ENCODE results near the gene APH1B. TPM values are rescaled to one million over a fixed set of nuclear protein-coding genes. Genes with fewer than 3 reads are reported as not detected.

Gene APH1B
- total RNA-seq, result 10 to 100 TPM; 27.2 to 51.5 (median 35.1) TPM
- polyA plus RNA-seq, result 10 to 100 TPM in 1 of 3 donors, 1 to 10 TPM in 2; 8.7 to 10.0 (median 9.0) TPM
- long read RNA-seq, donor 1, full-length matches to known transcripts, result 6 of 6 reads
- long read RNA-seq, donor 1, partial matches to known transcripts, result 0 of 6 reads
- long read RNA-seq, donor 1, other reads (novel, unspliced or antisense), result 0 of 6 reads
- long read RNA-seq, donor 2, full-length matches to known transcripts, result 10 of 10 reads
- long read RNA-seq, donor 2, partial matches to known transcripts, result 0 of 10 reads
- long read RNA-seq, donor 2, other reads (novel, unspliced or antisense), result 0 of 10 reads

DNA sequence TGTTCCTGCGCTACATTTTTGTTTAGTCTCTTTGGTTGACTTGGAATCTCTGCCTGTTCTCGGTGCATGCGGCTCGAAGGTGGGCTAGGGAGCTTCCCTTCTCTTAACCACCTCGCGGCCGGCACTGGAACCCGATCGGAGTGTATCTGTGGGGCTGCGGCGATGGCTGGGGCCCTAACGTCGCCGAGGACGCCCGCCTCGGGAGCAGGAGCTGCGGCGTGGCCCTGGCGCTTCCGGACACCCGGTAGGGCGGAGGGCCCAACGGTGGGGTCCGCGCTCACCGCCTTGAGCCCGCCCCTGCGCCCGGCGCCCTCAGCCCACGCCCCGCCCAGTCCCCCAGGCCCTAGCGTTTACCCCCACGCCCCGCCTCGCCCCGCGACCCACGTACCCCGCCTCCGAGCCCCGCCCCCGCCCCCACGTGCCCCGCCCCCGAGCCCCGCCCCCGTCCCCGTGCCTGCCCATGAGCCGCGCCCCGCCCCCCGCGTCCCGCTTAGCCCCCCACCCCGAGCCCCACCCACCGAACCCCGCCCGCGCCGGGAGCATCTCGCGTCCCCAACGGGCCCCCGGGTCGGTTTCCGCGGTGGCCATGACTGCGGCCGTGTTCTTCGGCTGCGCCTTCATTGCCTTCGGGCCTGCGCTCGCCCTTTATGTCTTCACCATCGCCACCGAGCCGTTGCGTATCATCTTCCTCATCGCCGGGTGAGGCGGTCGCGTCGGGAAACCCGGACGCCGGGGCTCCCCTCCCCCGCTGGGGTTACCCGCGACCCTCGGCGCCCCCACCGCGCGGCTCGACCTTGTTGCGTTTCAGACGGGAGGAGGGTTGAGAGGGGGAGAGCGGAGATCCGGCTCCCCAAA lies at the start of gene APH1B:
Gene APH1B, plus strand, starts transcription at position 568 of the 855 bp plus-strand sequence. Its CDS starts 19 bp downstream, at position 587.
- no peaks in the 10 kb centered on the region for H3K9me3 ChIP-seq
- peak within 1 kb of the TSS; percentile 77 to 96 (median 92) for H3K27ac ChIP-seq
- 0 to 1% (median 1%) methylated on average over 37 to 95 of the region's 102 CpGs for WGBS, 5 donors
- no peaks in the 10 kb centered on the region for H3K27me3 ChIP-seq (replicated peaks in 1 of 7)
- TF ChIP-seq, protein P1, sequence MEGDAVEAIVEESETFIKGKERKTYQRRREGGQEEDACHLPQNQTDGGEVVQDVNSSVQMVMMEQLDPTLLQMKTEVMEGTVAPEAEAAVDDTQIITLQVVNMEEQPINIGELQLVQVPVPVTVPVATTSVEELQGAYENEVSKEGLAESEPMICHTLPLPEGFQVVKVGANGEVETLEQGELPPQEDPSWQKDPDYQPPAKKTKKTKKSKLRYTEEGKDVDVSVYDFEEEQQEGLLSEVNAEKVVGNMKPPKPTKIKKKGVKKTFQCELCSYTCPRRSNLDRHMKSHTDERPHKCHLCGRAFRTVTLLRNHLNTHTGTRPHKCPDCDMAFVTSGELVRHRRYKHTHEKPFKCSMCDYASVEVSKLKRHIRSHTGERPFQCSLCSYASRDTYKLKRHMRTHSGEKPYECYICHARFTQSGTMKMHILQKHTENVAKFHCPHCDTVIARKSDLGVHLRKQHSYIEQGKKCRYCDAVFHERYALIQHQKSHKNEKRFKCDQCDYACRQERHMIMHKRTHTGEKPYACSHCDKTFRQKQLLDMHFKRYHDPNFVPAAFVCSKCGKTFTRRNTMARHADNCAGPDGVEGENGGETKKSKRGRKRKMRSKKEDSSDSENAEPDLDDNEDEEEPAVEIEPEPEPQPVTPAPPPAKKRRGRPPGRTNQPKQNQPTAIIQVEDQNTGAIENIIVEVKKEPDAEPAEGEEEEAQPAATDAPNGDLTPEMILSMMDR (IDR thresholded peaks at IDR 0.05 in 8 of 11, conservative IDR thresholded peaks at IDR 0.05 in 3 of 11), result peak in 1 of 11 experiments; percentile 12
- TF ChIP-seq POLR2AphosphoS5 (IDR thresholded peaks at IDR 0.05) (peak; percentile 74 to 88 (median 86)), POLR2A (IDR thresholded peaks at IDR 0.05) (peak in 1 of 3 donors; percentile 18)
- peak; percentile 96 for DNase-seq
- H3K4me3 ChIP-seq, result peak within 1 kb of the TSS; percentile 47 to 93 (median 79)
- peaks cover 0 to 63% (median 28%) of the 10 kb centered on the region in 6 donors for H3K4me1 ChIP-seq
- peaks cover 0 to 25% (median 8%) of the 10 kb centered on the region in 6 donors for H3K36me3 ChIP-seq
- intact Hi-C loops (cut with DNase I; ENCODE audit: low total_unique reads), result loop anchor here (10.0 kb wide), 2 partner anchors 92 to 232 kb away; partner anchors contain the start of genes RAB8B and TPM1

DNA sequence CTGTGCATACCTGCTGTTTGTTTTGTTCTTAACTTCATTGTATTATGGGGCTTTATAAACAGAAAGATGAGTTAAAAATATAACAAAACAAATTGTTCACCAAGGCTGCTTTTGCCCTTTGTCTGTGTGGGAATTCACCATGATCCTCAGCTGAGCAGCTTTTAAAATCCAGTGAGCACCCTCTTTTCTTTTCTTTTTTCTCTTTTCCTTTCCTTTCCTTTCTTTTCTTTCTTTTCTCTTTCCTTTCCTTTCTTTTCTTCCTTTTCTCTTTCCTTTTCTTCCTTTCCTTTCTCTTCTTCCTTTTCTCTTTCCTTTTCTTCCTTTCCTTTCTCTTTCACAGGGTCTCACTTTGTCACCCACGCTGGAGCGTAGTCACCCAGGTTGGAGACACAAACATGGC lies 49.7 kb upstream of the APH1B start:
- TF ChIP-seq POLR2A (IDR thresholded peaks at IDR 0.05) (no peak), POLR2AphosphoS5 (IDR thresholded peaks at IDR 0.05) (no peak)
- TF ChIP-seq, protein P1 (IDR thresholded peaks at IDR 0.05 in 8 of 11, conservative IDR thresholded peaks at IDR 0.05 in 3 of 11), result no peak
- Histone ChIP-seq H3K27ac (peak overlapping the region in 2 of 8 donors; percentile 26 to 58), H3K9me3 (no peaks in the 10 kb centered on the region), H3K27me3 (replicated peaks in 1 of 7) (no peaks in the 10 kb centered on the region), H3K4me3 (no peak overlapping the region), H3K36me3 (peaks cover 0 to 48% (median 0%) of the 10 kb centered on the region in 6 donors), H3K4me1 (peaks cover 11 to 98% (median 55%) of the 10 kb centered on the region in 6 donors)
- 94 to 100% (median 97%) methylated on average over 2 of the region's 2 CpGs for WGBS, 5 donors
- DNase-seq, result no peak
- intact Hi-C loops (cut with DNase I; ENCODE audit: low total_unique reads), result no loop called here

- 95 to 100% (median 97%) methylated on average over 3 of the region's 3 CpGs for WGBS, 5 donors
Observed at GRCh38 chr15:63231206-63231605, 46.2 kb upstream of the APH1B start.

DNA sequence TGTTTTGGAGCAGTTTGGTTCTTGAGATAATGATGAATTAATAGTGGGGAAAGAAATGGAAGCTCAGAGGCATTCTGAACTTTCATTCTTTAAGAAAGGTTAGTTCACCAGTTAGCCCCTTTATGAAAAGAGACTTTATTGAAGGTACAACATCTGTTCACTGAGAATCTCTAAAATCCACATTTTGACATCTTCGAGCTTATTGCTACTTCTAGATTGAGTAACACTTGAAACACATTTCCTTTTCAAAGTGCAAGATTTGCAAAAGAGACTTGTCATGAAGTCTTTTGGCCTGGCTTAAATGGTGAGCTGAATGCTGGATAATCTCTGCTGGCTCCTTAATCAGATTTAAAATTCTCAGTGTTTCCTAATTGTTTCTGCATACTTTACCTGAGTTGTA lies 45.7 kb upstream of the APH1B start:
- Histone ChIP-seq H3K4me1 (peaks cover 30 to 100% (median 70%) of the 10 kb centered on the region in 6 donors), H3K36me3 (peaks cover 0 to 16% (median 0%) of the 10 kb centered on the region in 6 donors), H3K9me3 (no peaks in the 10 kb centered on the region), H3K4me3 (no peak overlapping the region), H3K27ac (peak overlapping the region in 7 of 8 donors; percentile 48 to 80 (median 69)), H3K27me3 (replicated peaks in 1 of 7) (no peaks in the 10 kb centered on the region)
- DNase-seq, result no peak
- TF ChIP-seq, protein P1 (IDR thresholded peaks at IDR 0.05 in 8 of 11, conservative IDR thresholded peaks at IDR 0.05 in 3 of 11), result no peak
- TF ChIP-seq POLR2AphosphoS5 (IDR thresholded peaks at IDR 0.05), result no peak
- TF ChIP-seq POLR2A (IDR thresholded peaks at IDR 0.05), result no peak
- intact Hi-C loops (cut with DNase I; ENCODE audit: low total_unique reads), result no loop called here
- WGBS, 5 donors, result 10 to 30% (median 11%) methylated on average over 1 of the region's 1 CpG

More at GRCh38 chr15:63231206-63231605, 46.2 kb upstream of the APH1B start:
- Histone ChIP-seq H3K4me3 (no peak overlapping the region), H3K9me3 (no peaks in the 10 kb centered on the region), H3K4me1 (peaks cover 30 to 100% (median 70%) of the 10 kb centered on the region in 6 donors), H3K36me3 (peaks cover 0 to 16% (median 0%) of the 10 kb centered on the region in 6 donors), H3K27me3 (replicated peaks in 1 of 7) (no peaks in the 10 kb centered on the region), H3K27ac (peak overlapping the region in 5 of 8 donors; percentile 67 to 80 (median 72))
- no peak for DNase-seq
- intact Hi-C loops (cut with DNase I; ENCODE audit: low total_unique reads), result no loop called here
- no peak for TF ChIP-seq POLR2AphosphoS5 (IDR thresholded peaks at IDR 0.05)
